Effector memory CD8-positive, alpha-beta T cell (primary cell): Measurements from ENCODE around the gene TFAP2C.
"Not testable (repeated sequence)": the region's sequence is repeated elsewhere in the genome, so short reads cannot be mapped to it uniquely, and the experiment has no call there.

Experiments used
- ATAC-seq: fragments of 150-1000 bp; cut with Tn5 transposase; replicated peaks from 2 replicates; pipeline ENCODE4 v1.10.0; 2021; ENCODE audit warnings: mild to moderate bottlenecking, moderate library complexity
- DNase-seq, 3 experiments: peaks; one replicate each; pipeline ENCODE4 v3.0.0; 2021
- H3K27ac Mint-ChIP-seq, 2 donors: one replicate each; pipeline ENCODE4 v1.8.0; 2022; ENCODE audit warnings: mild to moderate bottlenecking in 2 of 2, mixed read lengths in 2 of 2, moderate library complexity in 2 of 2
- H3K27me3 Mint-ChIP-seq, 2 donors: one replicate each; pipeline ENCODE4 v1.8.0; 2022; ENCODE audit warnings: mixed read lengths in 2 of 2
- H3K36me3 Mint-ChIP-seq: one replicate; pipeline ENCODE4 v1.8.0; 2022; ENCODE audit warnings: mild to moderate bottlenecking, moderate library complexity, mixed read lengths; ENCODE audit not compliant: insufficient read depth
- H3K4me1 Mint-ChIP-seq, 2 donors: one replicate each; pipeline ENCODE4 v1.8.0; 2022; ENCODE audit warnings: low read depth in 2 of 2, mixed read lengths in 2 of 2
- H3K4me3 Mint-ChIP-seq, 2 donors: one replicate each; pipeline ENCODE4 v1.8.0; 2022; ENCODE audit warnings: mild to moderate bottlenecking in 2 of 2, mixed read lengths in 2 of 2, moderate library complexity in 2 of 2
- H3K9me3 Mint-ChIP-seq, 2 donors: one replicate each; pipeline ENCODE4 v1.8.0; 2022; ENCODE audit warnings: mixed read lengths in 2 of 2

TFAP2C gene

DNA sequence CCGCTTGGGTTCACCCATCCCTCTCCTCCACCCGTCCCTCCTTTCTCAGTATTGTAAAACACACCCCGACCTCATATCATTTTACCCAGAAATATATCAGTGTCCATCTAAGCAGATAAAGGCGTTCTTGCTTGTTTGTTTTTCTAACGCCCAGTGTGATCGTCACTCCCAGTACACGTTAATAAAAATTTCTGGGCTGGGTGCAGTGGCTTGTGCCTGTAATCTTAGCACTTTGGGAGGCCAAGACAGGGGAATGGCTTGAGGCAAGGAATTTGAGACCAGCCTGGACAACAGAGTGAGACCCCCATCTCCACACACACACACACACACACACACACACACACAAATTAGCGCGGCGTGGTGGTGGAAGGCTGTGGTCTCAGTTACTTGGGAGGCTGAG is 24.4 kb upstream of the TFAP2C start:
- ATAC-seq (no peak), DNase-seq (no peak)
- Mint-ChIP-seq H3K27ac (no peak overlapping the region), H3K27me3 (no peaks in the 10 kb centered on the region), H3K4me3 (no peak overlapping the region), H3K9me3 (no peaks in the 10 kb centered on the region), H3K4me1 (no peaks in the 10 kb centered on the region), H3K36me3 (no peaks in the 10 kb centered on the region)

DNA sequence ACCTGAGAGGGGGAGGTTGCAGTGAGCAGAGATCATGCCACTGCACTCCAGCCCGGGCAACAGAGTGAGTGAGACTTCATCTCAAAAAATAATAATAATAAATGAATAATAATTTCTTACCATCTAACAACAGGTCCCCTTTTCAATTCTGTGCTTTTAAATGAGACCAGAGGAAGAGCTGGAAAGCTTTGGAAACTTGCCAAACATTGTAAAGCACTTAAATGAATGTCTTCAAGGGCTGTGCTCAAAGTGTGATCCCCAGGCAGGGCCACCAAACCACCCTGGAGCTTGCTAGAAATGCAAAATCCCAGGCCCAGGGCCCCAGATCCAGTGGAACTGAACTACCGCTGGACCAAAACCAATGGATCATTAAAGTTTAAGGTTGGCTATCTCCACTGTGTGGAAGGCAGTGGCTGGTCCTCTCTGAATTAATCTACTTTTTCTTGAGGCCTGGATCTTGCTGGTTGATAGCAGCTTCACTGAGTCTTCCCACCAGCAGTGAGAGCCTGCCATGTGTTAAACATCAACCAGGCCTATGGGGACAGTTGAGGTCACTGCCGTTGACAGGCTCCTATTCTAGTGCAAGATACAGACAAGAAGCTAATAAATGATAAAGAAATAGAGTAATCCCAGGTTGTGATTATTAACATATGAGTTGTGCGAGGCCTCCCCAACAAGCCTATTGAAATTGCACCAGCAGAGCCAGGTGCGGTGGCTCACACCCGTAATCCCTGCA is 23.7 kb upstream of the TFAP2C start:
- Mint-ChIP-seq H3K36me3 (no peaks in the 10 kb centered on the region), H3K9me3 (no peaks in the 10 kb centered on the region), H3K4me3 (no peak overlapping the region), H3K27me3 (no peaks in the 10 kb centered on the region), H3K4me1 (no peaks in the 10 kb centered on the region), H3K27ac (no peak overlapping the region)
- ATAC-seq, result no peak
- no peak for DNase-seq

DNA sequence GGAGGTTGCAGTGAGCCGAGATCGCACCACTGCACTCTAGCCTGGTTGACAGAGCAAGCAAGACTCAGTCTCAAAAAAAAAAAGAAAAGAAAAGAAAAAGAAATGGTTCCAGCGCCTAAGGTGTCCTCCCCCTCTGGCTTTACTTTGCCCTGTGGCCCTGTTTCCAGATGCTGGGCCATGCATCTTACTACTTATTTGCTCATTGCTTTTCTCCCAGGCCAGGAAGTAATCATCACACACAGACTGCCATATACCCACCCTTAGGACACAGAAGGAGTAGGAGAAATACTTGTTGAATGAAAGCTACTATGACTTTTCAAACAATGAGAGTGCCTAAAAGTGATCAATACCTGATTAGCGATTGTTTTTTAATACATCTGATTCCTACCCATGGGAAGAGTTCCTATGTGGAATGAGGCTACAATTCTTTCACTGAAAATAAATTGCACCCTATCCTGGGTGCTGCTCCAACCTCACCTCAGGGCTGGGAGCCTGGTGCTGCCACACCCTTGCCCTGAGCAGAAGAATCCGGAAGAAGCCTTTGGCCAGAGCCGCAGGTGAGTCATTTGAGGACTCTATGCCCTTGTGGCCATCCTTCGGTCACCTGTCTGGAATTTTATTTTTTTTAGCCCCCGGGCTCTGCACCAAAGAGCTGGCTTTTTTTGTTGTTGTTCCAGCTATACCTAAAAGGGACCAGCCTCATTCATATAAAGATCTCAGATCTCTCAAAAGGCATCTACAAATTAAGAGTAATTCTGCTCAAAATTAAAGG is 22.7 kb upstream of the TFAP2C start:
- Mint-ChIP-seq H3K27me3 (no peaks in the 10 kb centered on the region), H3K4me1 (no peaks in the 10 kb centered on the region), H3K4me3 (no peak overlapping the region), H3K27ac (no peak overlapping the region), H3K36me3 (no peaks in the 10 kb centered on the region), H3K9me3 (no peaks in the 10 kb centered on the region)
- no peak for ATAC-seq
- no peak for DNase-seq

DNA sequence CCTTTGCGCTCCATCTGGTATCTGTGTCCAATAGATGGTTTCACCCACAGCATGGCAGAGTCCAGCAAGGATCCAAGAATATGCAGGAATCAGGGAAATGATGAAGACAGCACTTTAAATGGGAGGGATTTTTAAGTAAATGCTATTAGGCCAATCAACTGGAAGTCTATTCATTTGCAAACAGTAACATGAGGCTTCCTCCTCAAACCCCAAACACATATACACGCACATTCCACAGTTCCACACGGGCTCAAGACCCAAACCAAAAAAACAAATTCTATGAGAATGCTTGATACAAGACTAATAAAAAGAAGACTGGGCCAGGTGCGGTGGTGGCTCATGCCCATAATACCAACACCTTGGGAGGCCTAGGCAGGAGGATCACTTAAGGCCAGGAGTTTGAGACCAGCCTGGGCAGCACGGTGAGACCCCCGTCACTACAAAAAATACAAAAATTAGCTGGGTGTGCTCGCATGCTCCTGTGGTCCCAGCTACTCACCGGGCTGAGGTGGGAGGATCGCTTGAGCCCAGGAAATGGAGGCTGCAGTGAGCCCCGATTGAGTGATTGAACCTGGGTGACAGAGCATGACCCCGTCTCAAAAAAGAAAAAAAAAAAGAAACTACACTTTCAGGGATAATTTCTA is 21.9 kb upstream of the TFAP2C start:
- no peak for DNase-seq
- no peaks in the 10 kb centered on the region for H3K27me3 Mint-ChIP-seq
- no peak overlapping the region for H3K4me3 Mint-ChIP-seq
- H3K4me1 Mint-ChIP-seq, result no peaks in the 10 kb centered on the region
- no peaks in the 10 kb centered on the region for H3K9me3 Mint-ChIP-seq
- H3K36me3 Mint-ChIP-seq, result no peaks in the 10 kb centered on the region
- no peak overlapping the region for H3K27ac Mint-ChIP-seq
- ATAC-seq, result no peak

DNA sequence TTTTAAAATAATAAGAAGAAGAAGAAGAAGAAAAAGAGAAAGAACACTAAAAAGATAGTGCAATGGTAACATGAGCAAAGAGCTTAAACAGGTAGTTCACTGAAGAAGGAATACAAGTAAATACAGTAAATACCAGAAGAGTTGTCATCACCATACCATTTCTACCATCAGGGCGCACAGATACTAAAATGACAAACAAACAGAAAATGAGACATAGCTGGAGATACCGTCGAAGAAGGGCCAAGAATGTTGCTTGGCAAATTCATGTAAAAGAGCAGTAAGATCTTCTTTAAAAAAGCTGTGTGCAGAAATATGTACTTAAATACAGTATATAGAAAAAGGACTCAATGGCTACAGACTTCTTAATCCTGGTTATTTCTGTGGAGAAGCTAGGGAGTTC is 20.7 kb upstream of the TFAP2C start:
- Mint-ChIP-seq H3K9me3 (no peaks in the 10 kb centered on the region), H3K4me1 (no peaks in the 10 kb centered on the region), H3K27me3 (no peaks in the 10 kb centered on the region), H3K36me3 (no peaks in the 10 kb centered on the region), H3K27ac (no peak overlapping the region), H3K4me3 (no peak overlapping the region)
- DNase-seq (no peak), ATAC-seq (no peak)

DNA sequence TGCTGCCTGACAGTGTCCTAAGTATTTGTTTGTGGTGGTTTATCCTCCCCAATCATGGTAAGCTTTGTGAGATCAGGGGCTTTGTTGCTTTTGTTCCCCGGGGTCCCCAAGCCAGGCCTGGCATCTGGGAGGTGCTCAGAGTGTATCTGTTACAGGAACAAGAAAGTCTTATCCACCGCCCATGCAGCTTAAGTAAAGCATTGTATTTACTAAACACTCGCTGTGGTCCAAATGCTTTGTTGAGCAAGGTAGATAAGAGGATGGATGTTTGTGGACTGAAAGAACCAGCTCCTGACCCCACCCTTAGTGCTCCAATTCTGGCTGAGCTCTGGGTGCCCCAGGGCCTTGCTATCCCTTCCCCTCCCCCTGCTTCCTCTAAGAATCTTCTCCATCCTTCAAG is 19.8 kb upstream of the TFAP2C start:
- DNase-seq (no peak), ATAC-seq (no peak)
- Mint-ChIP-seq H3K36me3 (no peaks in the 10 kb centered on the region), H3K27ac (no peak overlapping the region), H3K4me1 (no peaks in the 10 kb centered on the region), H3K27me3 (no peaks in the 10 kb centered on the region), H3K9me3 (no peaks in the 10 kb centered on the region), H3K4me3 (no peak overlapping the region)

DNA sequence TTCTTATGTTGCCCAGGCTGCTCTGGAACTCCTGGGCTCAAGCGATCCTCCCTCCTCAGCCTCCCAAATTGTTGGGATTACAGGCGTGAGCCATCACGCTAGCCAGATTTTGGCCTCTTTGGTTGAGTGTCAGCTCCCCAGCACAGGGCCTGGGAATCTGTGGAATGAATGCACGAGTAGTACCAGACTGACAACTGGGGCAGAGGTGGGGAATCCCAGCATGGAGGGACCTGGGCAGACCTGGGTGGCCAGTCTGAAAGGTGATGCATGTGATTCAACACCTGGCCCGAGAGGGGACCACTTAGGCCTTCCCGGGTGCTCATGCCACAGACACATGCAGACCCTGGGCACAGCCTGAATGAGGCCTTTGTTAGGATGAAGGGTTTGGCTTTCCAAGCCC is 19.0 kb upstream of the TFAP2C start:
- no peaks in the 10 kb centered on the region for H3K9me3 Mint-ChIP-seq
- H3K4me3 Mint-ChIP-seq, result no peak overlapping the region
- H3K4me1 Mint-ChIP-seq, result no peaks in the 10 kb centered on the region
- ATAC-seq, result no peak
- DNase-seq, result no peak
- H3K27ac Mint-ChIP-seq, result no peak overlapping the region
- no peaks in the 10 kb centered on the region for H3K27me3 Mint-ChIP-seq
- H3K36me3 Mint-ChIP-seq, result no peaks in the 10 kb centered on the region

DNA sequence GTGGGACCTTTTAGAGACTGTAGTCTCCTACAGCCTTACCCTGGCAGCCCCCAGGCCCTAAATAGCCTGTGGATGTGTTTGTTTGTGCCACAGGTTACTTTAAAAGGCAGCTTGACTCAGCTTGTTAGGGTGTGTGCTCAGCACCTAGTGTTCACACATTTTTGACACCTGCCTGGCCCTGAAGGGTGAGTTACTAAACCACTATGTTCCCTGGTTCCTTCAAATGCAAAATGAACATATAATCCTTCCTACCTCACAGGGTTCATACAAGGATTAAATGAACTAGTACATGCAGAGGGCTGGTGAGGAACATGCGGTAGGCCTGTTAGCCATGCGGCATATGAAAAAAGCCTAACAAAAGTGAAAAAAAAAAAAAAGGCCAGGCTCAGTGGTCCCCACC is 14.9 kb upstream of the TFAP2C start:
- H3K9me3 Mint-ChIP-seq, result no peaks in the 10 kb centered on the region
- no peaks in the 10 kb centered on the region for H3K36me3 Mint-ChIP-seq

DNA sequence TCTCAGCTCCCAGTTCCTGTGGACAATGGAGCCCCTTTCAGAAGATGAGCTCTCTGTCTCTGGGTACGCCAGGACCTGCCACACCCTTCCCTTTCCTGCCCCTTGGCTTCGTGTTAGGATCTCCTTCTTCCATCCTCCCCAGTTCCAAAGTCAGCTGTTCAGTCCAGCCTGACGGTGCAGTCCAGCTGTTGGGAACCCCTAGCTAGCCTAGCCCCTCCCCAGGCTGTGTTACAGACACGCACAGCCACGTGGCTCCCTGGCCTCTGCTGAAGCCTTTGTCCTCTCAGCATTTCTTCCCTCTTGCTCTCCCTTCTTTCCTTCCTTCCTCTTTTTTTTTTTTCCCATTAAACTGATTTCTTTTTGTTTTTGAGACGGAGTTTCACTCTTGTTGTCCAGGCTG is 12.4 kb upstream of the TFAP2C start:
- H3K27me3 Mint-ChIP-seq, result peaks cover 3 to 5% of the 10 kb centered on the region in 2 donors
- DNase-seq (no peak), ATAC-seq (no peak)
- no peak overlapping the region for H3K4me3 Mint-ChIP-seq
- H3K27ac Mint-ChIP-seq, result no peak overlapping the region
- H3K9me3 Mint-ChIP-seq, result no peaks in the 10 kb centered on the region
- no peaks in the 10 kb centered on the region for H3K36me3 Mint-ChIP-seq
- no peaks in the 10 kb centered on the region for H3K4me1 Mint-ChIP-seq

More for the DNA sequence above, 14.9 kb upstream of the TFAP2C start:
- ATAC-seq (no peak), DNase-seq (no peak)
- H3K27me3 Mint-ChIP-seq, result no peaks in the 10 kb centered on the region
- H3K27ac Mint-ChIP-seq, result no peak overlapping the region
- no peaks in the 10 kb centered on the region for H3K4me1 Mint-ChIP-seq
- no peak overlapping the region for H3K4me3 Mint-ChIP-seq

DNA sequence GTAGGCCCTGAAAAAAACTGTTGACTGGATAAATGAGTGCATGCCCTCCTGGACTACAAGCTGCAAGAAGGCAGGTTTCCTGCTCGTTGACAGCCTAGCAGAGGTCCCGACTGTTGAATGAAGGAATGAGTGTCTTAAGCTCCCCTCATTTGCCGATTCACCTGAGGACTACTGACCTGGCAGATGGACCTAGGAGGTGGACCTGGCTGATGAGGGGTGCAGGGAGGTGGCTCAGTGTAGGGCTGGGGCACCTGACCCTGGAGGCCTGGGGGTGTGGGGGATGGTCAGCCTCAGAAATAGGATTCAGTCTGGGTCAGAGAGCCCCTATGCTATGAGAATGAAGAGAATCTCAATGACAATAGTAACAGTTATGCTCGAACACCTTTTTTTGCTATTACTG is 11.6 kb upstream of the TFAP2C start:
- Mint-ChIP-seq H3K27me3 (peaks cover 7 to 10% of the 10 kb centered on the region in 2 donors), H3K9me3 (no peaks in the 10 kb centered on the region), H3K27ac (no peak overlapping the region), H3K4me1 (no peaks in the 10 kb centered on the region), H3K36me3 (no peaks in the 10 kb centered on the region), H3K4me3 (no peak overlapping the region)
- DNase-seq, result no peak
- no peak for ATAC-seq

DNA sequence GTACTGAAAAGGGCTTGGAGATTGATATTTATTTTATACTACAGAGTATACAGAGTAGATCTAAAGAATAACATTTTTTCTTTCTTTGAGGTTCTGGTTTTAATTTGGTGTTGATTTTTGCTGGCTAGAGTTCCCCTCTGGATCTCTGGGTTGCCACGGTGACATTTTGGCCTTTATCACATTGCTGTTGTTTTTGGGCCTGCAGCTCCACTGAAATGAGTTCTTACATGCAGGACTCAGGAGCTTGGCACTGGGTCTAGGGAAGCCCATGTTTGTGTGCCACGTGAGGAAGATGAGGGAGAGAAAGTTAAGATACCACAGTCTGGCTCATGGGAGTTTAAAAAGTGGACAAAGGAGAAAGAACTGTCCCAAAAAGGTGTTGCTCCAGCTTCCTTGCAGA is 7.4 kb upstream of the TFAP2C start:
- no peak overlapping the region for H3K4me3 Mint-ChIP-seq
- no peak for ATAC-seq
- H3K36me3 Mint-ChIP-seq, result no peaks in the 10 kb centered on the region

DNA sequence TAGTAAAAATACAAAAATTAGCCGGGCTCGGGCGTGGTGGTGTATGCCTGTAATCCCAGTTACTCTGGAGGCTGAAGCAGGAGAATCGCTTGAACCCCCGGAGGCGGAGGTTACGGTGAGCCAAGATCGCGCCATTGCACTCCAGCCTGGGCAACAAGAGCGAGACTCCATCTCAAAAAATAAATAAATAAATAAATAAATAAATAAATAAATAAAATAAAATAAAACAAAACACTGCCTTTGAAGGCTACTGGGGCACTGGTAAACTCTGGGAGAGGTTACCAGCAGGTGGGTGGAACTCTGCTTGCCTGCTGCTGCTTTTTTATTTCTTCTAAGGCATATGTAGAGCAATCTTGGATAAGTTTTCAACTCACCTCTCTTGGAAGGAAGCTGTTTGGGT is 5.2 kb upstream of the TFAP2C start:
- not testable (repeated sequence) for H3K36me3 Mint-ChIP-seq, H3K9me3 Mint-ChIP-seq, H3K27ac Mint-ChIP-seq, ATAC-seq, H3K4me3 Mint-ChIP-seq, H3K4me1 Mint-ChIP-seq, DNase-seq
- peaks cover 40 to 69% of the 10 kb centered on the region in 2 donors for H3K27me3 Mint-ChIP-seq

More for the DNA sequence above, 7.4 kb upstream of the TFAP2C start:
- Mint-ChIP-seq H3K4me1 (no peaks in the 10 kb centered on the region), H3K9me3 (no peaks in the 10 kb centered on the region), H3K27me3 (peaks cover 26 to 47% of the 10 kb centered on the region in 2 donors), H3K27ac (no peak overlapping the region)
- no peak for DNase-seq

DNA sequence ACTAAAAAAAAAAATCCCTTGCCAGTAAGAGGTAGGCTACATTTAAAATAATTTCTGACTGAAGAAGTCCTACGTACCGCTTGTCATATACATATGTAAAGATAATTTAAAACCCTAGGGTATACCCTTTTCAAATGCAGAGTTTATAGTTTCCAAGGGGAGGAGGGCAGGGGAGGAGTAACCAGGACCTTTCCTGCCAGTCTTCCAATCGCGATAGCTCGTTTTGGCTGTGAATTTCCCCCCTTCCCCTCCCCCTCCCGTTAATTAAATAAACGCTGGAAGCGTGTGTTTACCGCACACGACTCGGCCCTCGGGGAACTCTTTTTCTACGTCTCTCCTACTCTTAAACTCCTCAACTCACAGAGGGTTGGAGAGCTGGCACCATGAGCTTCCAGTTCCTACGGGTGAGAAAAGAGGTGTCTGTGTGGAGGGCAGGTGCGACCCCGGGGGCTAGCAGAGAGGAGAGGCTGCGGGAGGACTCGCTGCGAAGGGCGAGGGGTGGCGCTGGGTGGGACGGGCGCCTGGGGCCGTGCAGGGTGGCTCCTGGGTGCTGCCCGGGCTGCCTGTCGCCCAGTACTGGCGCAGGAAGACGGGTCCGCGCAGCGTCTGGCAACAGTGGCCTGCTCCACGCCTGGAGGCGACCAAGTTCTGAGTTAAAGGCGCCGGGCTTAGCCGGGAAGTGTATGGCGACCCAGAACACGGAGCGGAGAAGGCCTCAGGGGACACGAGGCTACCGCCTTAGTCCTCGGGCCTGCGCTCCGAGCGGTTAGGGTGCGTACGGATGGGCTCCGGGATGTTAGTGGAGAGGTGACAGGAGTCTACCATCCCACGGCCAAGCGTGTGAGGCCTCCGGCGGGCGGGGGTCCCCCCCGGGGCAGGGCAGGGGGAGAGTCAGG is 4.1 kb upstream of the TFAP2C start:
- Mint-ChIP-seq H3K27ac (no peak overlapping the region), H3K27me3 (peaks cover 51 to 80% of the 10 kb centered on the region in 2 donors), H3K9me3 (no peaks in the 10 kb centered on the region), H3K4me3 (no peak overlapping the region), H3K36me3 (no peaks in the 10 kb centered on the region), H3K4me1 (peaks cover 0 to 5% of the 10 kb centered on the region in 2 donors)
- ATAC-seq (no peak), DNase-seq (no peak)
